Upper lobe of left lung (tissue), 6 donors: ENCODE data around the gene SLC9A7. TPM values are rescaled to one million over a fixed set of nuclear protein-coding genes. Genes with fewer than 3 reads are reported as not detected.
A peak's percentile ranks its signal among the peaks of the same experiment; 100 is the strongest.

Source experiments
- ATAC-seq, 2 donors: fragments of 200-7000 bp; cut with Tn5 transposase; one replicate each; pipeline ENCODE4 v1.9.1; 2022; ENCODE audit warnings: mild to moderate bottlenecking in 2 of 2, moderate library complexity in 2 of 2; ENCODE audit not compliant: low FRiP score in 2 of 2
- DNase-seq, 2 donors: peaks; one replicate each; pipeline ENCODE4 v3.0.0-alpha.2; 2019 to 2020
- H3K27ac ChIP-seq, 4 donors: fragments of 200-600 bp; sonication (generic); one replicate each; pipeline ENCODE4 v1.5.1; 2016 to 2019
- H3K27me3 ChIP-seq, 4 donors: fragments of 200-600 bp; sonication (generic); one replicate each; pipeline ENCODE4 v1.5.1; 2017 to 2019
- H3K36me3 ChIP-seq, 4 donors: fragments of 200-600 bp; sonication (generic); one replicate each; pipeline ENCODE4 v1.5.1; 2016 to 2019
- H3K4me1 ChIP-seq, 4 donors: fragments of 200-600 bp; sonication (generic); one replicate each; pipeline ENCODE4 v1.5.1; 2018 to 2019
- H3K4me3 ChIP-seq, 4 donors: fragments of 200-600 bp; sonication (generic); one replicate each; pipeline ENCODE4 v1.5.1; 2017 to 2019; ENCODE audit warnings: mild to moderate bottlenecking in 2 of 4, moderate library complexity in 1 of 4
- H3K9me3 ChIP-seq, 4 donors: fragments of 200-600 bp; sonication (generic); one replicate each; pipeline ENCODE4 v1.5.1; 2018 to 2019
- EP300 ChIP-seq, 4 donors: sonication (generic); formaldehyde crosslinking; IDR thresholded peaks; one replicate each; pipeline ENCODE4 v1.5.1; 2017; ENCODE audit warnings: antibody characterized with exemption in 4 of 4, control low read depth in 2 of 4
- POLR2A ChIP-seq, 4 donors: fragments of 450-650 bp; IDR thresholded peaks; one replicate each; pipeline ENCODE4 v1.5.1; 2016 to 2017; ENCODE audit warnings: antibody characterized with exemption in 4 of 4, mild to moderate bottlenecking in 2 of 4
- POLR2AphosphoS5 ChIP-seq, 2 donors: sonication (generic); formaldehyde crosslinking; IDR thresholded peaks; one replicate each; pipeline ENCODE4 v1.5.1; 2017; ENCODE audit warnings: antibody characterized with exemption in 2 of 2
- whole genome bisulfite sequencing, 2 donors: methylation state at CpG; one replicate each; pipeline ENCODE4 v1.1.5; 2017 to 2018; 5-methylcytosine and 5-hydroxymethylcytosine counted together
- total RNA-seq, 6 donors: library from RNA; depleted of rRNA in 4 of 6; stranded (reverse); fragments of >200 nt in 4 of 6; gene quantifications; one replicate each; pipeline versions ENCODE4 v1.1.0 to v1.2.1, GENCODE V29; 2016 to 2021
- TF ChIP-seq, protein P1 (sequence below), 6 experiments: fragments of 450-650 bp in 4 of 6; fragments of 200-600 bp in 2 of 6; sonication (generic) in 2 of 6; IDR thresholded peaks; one replicate each; pipeline ENCODE4 v1.5.1; 2016 to 2019; ENCODE audit warnings: antibody characterized with exemption in 6 of 6
- donor health status: DM: no; HTN: no; CAD: no; lungs with moderate emphysema.
- donor health status: DM: no; HTN: yes; CAD: no; lungs with severe emphysema.

Gene SLC9A7
- total RNA-seq, 6 donors from 2014 or later = 4.6 to 9.0 (median 6.4) TPM

- TF ChIP-seq, protein P1, sequence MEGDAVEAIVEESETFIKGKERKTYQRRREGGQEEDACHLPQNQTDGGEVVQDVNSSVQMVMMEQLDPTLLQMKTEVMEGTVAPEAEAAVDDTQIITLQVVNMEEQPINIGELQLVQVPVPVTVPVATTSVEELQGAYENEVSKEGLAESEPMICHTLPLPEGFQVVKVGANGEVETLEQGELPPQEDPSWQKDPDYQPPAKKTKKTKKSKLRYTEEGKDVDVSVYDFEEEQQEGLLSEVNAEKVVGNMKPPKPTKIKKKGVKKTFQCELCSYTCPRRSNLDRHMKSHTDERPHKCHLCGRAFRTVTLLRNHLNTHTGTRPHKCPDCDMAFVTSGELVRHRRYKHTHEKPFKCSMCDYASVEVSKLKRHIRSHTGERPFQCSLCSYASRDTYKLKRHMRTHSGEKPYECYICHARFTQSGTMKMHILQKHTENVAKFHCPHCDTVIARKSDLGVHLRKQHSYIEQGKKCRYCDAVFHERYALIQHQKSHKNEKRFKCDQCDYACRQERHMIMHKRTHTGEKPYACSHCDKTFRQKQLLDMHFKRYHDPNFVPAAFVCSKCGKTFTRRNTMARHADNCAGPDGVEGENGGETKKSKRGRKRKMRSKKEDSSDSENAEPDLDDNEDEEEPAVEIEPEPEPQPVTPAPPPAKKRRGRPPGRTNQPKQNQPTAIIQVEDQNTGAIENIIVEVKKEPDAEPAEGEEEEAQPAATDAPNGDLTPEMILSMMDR (IDR thresholded peaks at IDR 0.05) = peak in 1 of 6 experiments; percentile 12
- TF ChIP-seq POLR2AphosphoS5 (IDR thresholded peaks at IDR 0.05) (no peak), EP300 (IDR thresholded peaks at IDR 0.05) (no peak), POLR2A (IDR thresholded peaks at IDR 0.05) (peak in 2 of 4 donors; percentile 31 to 60)
- Histone ChIP-seq H3K9me3 (peaks cover 0 to 5% (median 0%) of the 10 kb centered on the region in 4 donors), H3K27me3 (no peaks in the 10 kb centered on the region), H3K27ac (peak within 1 kb of the TSS; percentile 34 to 70 (median 54)), H3K36me3 (no peaks in the 10 kb centered on the region), H3K4me1 (peaks cover 0 to 27% (median 5%) of the 10 kb centered on the region in 4 donors), H3K4me3 (peak within 1 kb of the TSS; percentile 55 to 66 (median 60))
- peak; percentile 74 to 91 for DNase-seq
- WGBS, 2 donors = 0 to 40% methylated on average over 9 to 31 of the region's 35 CpGs
- ATAC-seq = peak; percentile 72 to 89
Measured at GRCh38 chrX:46573331-46573891, 185.5 kb downstream of the SLC9A7 start, which contains the start of gene CHST7. TSS of gene CHST7 (plus strand) at chrX:46573765. CDS start at chrX:46573932, 167 bp downstream.

DNA sequence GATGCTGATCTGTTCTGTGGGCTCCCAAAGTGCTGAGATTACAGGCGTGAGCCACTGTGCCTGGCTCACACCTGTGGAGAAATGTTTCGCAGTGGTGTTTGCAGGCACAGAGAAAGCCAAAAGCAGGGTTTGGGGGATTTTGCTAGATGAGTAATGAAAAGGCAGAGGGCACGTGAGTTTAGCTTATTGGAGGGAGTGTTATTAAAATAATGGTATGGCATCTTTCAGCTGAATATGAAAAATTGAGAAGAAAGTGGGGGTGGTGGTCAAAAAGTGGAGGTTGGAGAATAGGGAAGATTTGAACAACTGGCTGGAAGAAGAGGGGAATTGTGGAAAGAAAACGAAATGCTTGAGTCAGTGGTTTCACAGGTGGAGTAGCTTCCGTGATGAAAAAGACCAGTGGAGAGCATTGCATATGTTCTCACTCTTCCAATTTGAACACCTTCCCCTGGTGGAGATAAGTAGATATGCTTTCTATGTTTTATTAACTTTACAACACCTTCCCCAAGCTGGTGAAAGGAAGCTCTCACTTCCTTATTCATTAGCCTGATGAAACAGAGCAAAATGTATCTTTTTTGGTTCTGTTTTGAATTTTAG lies 186.5 kb downstream of the SLC9A7 start:
- WGBS, 2 donors = 75 to 86% methylated on average over 5 of the region's 5 CpGs
- no peak for DNase-seq

DNA sequence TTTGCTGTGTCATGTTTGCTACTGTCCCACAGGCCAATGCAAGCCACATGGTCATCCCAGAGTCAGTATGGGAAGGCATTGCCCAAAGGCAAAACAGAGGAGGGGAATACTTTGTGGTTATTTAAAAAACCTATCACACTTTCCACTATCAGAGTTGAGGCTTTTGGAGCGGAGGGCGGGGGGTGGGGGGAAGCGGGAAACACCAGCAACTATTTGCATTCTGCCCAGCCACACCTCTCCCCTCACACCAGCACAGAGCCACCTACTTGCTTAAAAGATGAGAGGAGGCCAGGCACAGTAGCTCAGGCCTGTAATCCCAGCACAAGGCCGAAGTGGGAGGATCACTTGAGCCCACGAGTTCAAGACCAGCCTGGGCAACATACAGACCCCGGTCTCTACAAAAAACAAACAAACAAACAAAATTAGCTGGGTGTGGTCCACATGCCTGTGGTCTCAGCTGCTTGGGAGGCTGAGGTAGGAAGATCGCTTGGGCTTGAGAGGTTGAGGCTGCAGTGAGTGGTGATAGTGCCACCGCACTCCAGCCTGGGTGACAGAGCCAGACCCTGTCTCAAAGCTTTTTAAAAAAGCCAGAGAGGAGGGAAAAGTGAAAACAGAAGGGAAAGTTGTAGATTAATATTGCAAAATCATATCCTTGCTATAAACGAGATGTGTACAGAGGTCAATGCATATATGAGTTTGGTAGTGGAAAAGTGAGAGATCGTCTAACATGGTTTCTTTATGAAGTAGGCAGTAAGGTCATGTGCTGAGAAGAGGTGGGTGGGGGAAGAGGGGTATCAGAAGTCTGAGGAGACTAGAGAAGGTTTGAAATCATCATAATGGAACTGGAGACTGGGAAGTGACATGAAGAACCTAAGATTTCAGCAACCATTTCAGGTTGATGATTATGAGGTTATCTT lies 187.2 kb downstream of the SLC9A7 start:
- no peak overlapping the region for H3K27ac ChIP-seq
- H3K9me3 ChIP-seq = peaks cover 0 to 5% (median 0%) of the 10 kb centered on the region in 4 donors
- H3K4me3 ChIP-seq = no peak overlapping the region
- H3K27me3 ChIP-seq = no peaks in the 10 kb centered on the region
- DNase-seq (no peak), ATAC-seq (no peak)
- TF ChIP-seq POLR2AphosphoS5 (IDR thresholded peaks at IDR 0.05) = no peak
- TF ChIP-seq, protein P1 (IDR thresholded peaks at IDR 0.05) = no peak
- no peak for TF ChIP-seq EP300 (IDR thresholded peaks at IDR 0.05)
- no peak for TF ChIP-seq POLR2A (IDR thresholded peaks at IDR 0.05)
- peaks cover 0 to 27% (median 5%) of the 10 kb centered on the region in 4 donors for H3K4me1 ChIP-seq
- WGBS, 2 donors = 85 to 94% methylated on average over 7 to 10 of the region's 10 CpGs
- H3K36me3 ChIP-seq = no peaks in the 10 kb centered on the region

More for the DNA sequence above, 186.5 kb downstream of the SLC9A7 start:
- ATAC-seq = no peak
- Histone ChIP-seq H3K9me3 (peaks cover 0 to 5% (median 0%) of the 10 kb centered on the region in 4 donors), H3K27ac (no peak overlapping the region), H3K4me3 (no peak overlapping the region), H3K27me3 (no peaks in the 10 kb centered on the region), H3K36me3 (no peaks in the 10 kb centered on the region), H3K4me1 (peaks cover 0 to 27% (median 5%) of the 10 kb centered on the region in 4 donors)
- TF ChIP-seq POLR2A (IDR thresholded peaks at IDR 0.05) = no peak
- TF ChIP-seq, protein P1 (IDR thresholded peaks at IDR 0.05) = peak in 2 of 6 experiments; percentile 9 to 13

- no peak for TF ChIP-seq POLR2AphosphoS5 (IDR thresholded peaks at IDR 0.05)
- TF ChIP-seq, protein P1 (IDR thresholded peaks at IDR 0.05) = no peak
- TF ChIP-seq EP300 (IDR thresholded peaks at IDR 0.05) = no peak
- Histone ChIP-seq H3K36me3 (no peaks in the 10 kb centered on the region), H3K4me3 (no peak overlapping the region), H3K27me3 (no peaks in the 10 kb centered on the region), H3K4me1 (peaks cover 0 to 10% (median 2%) of the 10 kb centered on the region in 4 donors), H3K9me3 (peaks cover 0 to 5% (median 0%) of the 10 kb centered on the region in 4 donors), H3K27ac (no peak overlapping the region)
- DNase-seq (no peak), ATAC-seq (no peak)
Measured at GRCh38 chrX:46569621-46570020, 189.3 kb downstream of the SLC9A7 start.
